Measurements from ENCODE around the gene FMN2.

FMN2 gene

DNA sequence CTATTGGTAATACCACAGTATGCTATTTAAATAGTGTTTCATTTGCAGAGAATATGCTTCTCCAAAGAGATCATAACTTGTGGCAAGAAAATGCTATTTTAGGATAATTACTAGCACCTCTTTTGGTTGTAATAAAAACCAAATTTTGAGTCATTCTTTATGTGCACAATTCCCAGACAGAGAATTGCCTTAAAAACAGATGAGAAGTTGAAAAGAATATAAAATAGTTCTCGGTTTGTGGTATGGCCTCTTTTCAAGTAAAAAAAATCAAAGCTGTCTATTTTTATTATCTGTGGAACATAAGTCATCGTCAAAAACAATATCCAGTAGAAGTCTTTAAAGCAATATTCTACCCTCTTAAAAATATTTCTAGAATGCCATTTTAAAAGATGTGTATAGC, 334.4 kb downstream of the FMN2 start:
- H3K4me3 ChIP-seq (ENCODE audit: low read length): no peak overlapping the region
- H3F3A ChIP-seq (ENCODE audit: control insufficient read depth, insufficient read depth): no peaks in the 10 kb centered on the region
- H3K4me1 ChIP-seq (ENCODE audit: control insufficient read depth, low read length): no peaks in the 10 kb centered on the region
- TF ChIP-seq EZH2phosphoT487 (IDR thresholded peaks at IDR 0.05; ENCODE audit: borderline replicate concordance, low read length): no peak
- TF ChIP-seq, protein P1, sequence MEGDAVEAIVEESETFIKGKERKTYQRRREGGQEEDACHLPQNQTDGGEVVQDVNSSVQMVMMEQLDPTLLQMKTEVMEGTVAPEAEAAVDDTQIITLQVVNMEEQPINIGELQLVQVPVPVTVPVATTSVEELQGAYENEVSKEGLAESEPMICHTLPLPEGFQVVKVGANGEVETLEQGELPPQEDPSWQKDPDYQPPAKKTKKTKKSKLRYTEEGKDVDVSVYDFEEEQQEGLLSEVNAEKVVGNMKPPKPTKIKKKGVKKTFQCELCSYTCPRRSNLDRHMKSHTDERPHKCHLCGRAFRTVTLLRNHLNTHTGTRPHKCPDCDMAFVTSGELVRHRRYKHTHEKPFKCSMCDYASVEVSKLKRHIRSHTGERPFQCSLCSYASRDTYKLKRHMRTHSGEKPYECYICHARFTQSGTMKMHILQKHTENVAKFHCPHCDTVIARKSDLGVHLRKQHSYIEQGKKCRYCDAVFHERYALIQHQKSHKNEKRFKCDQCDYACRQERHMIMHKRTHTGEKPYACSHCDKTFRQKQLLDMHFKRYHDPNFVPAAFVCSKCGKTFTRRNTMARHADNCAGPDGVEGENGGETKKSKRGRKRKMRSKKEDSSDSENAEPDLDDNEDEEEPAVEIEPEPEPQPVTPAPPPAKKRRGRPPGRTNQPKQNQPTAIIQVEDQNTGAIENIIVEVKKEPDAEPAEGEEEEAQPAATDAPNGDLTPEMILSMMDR (IDR thresholded peaks at IDR 0.05; ENCODE audit: low read depth, low read length, poor library complexity, severe bottlenecking): no peak
- no peaks in the 10 kb centered on the region for H3K9me3 ChIP-seq (ENCODE audit: control insufficient read depth, insufficient read depth, low read length)
- no peaks in the 10 kb centered on the region for H3K27me3 ChIP-seq (ENCODE audit: control insufficient read depth, low read length)
- no peaks in the 10 kb centered on the region for H3K9me2 ChIP-seq (replicated peaks; ENCODE audit: control insufficient read depth, low read length)
- H3K79me2 ChIP-seq (ENCODE audit: control insufficient read depth, low read length): no peaks in the 10 kb centered on the region
- H3K27ac ChIP-seq (ENCODE audit: low read depth, low read length): no peak overlapping the region
- no peak overlapping the region for H3K4me2 ChIP-seq (ENCODE audit: low read length)
- no peaks in the 10 kb centered on the region for H3K36me3 ChIP-seq (ENCODE audit: control insufficient read depth, low read length)
- H4K20me1 ChIP-seq (ENCODE audit: control insufficient read depth, insufficient read depth, low read depth, low read length): no peaks in the 10 kb centered on the region

DNA sequence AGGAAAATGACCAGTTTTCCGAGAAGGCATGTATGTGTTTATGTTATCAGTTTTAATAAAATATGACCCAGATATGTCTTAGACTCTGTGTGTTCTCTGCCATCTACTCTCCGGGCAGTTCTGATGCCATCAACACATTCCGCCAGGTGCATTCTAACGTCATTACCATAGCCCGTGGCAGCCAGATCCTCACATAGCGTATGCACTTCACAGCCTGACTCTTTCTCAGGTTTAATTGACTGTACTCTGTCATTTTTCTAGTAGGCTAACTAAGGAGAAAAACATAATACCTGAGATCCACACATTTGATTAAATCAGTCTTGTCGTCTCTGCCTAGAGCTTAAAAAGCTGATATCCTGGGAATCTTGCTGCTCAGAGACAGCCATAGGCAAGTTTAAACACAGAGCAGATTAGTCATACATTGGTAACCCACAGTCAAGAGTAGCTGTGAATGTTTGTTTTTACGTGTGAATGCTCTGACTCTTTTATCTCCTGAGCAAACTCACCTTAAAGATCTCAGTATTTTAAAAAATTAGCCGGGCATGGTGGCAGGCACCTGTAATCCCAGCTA, 344.4 kb downstream of the FMN2 start:
- Histone ChIP-seq H3K36me3 (ENCODE audit: control insufficient read depth, low read length) (no peaks in the 10 kb centered on the region), H3K27ac (ENCODE audit: low read depth, low read length) (no peak overlapping the region), H3K27me3 (ENCODE audit: control insufficient read depth, low read length) (no peaks in the 10 kb centered on the region), H3K9me3 (ENCODE audit: control insufficient read depth, insufficient read depth, low read length) (no peaks in the 10 kb centered on the region), H3K79me2 (ENCODE audit: control insufficient read depth, low read length) (no peaks in the 10 kb centered on the region), H3K9me2 (replicated peaks; ENCODE audit: control insufficient read depth, low read length) (no peaks in the 10 kb centered on the region), H3F3A (ENCODE audit: control insufficient read depth, insufficient read depth) (no peaks in the 10 kb centered on the region), H3K4me2 (ENCODE audit: low read length) (no peak overlapping the region), H3K4me3 (ENCODE audit: low read length) (no peak overlapping the region), H3K4me1 (ENCODE audit: control insufficient read depth, low read length) (no peaks in the 10 kb centered on the region), H4K20me1 (ENCODE audit: control insufficient read depth, insufficient read depth, low read depth, low read length) (no peaks in the 10 kb centered on the region)
- no peak for TF ChIP-seq EZH2phosphoT487 (IDR thresholded peaks at IDR 0.05; ENCODE audit: borderline replicate concordance, low read length)
- TF ChIP-seq, protein P1 (IDR thresholded peaks at IDR 0.05; ENCODE audit: low read depth, low read length, poor library complexity, severe bottlenecking): no peak

DNA sequence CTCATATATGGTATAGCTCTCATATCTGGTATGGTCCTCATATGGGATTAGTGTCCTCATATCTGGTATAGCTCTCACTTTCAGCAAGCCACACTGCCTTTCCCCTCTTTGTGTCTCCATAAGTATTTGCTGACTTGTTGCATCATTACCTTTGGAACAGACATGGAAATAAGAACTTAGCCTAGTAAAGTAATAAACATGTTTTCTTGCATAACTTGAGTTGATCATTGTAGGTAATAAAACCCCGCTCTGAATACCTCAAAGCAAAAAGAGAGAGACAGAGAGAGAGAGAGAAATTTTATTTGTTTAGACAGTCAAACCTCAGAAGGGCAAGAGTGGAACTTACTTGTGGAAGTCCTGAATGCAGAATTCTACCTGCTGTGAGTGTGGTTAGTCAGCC, 350.0 kb downstream of the FMN2 start:
- Histone ChIP-seq H3K9me3 (ENCODE audit: control insufficient read depth, insufficient read depth, low read length) (no peaks in the 10 kb centered on the region), H3K79me2 (ENCODE audit: control insufficient read depth, low read length) (no peaks in the 10 kb centered on the region), H3F3A (ENCODE audit: control insufficient read depth, insufficient read depth) (no peaks in the 10 kb centered on the region), H3K4me2 (ENCODE audit: low read length) (no peak overlapping the region), H3K27ac (ENCODE audit: low read depth, low read length) (no peak overlapping the region), H3K36me3 (ENCODE audit: control insufficient read depth, low read length) (no peaks in the 10 kb centered on the region), H3K9me2 (replicated peaks; ENCODE audit: control insufficient read depth, low read length) (no peaks in the 10 kb centered on the region), H4K20me1 (ENCODE audit: control insufficient read depth, insufficient read depth, low read depth, low read length) (no peaks in the 10 kb centered on the region), H3K27me3 (ENCODE audit: control insufficient read depth, low read length) (no peaks in the 10 kb centered on the region), H3K4me3 (ENCODE audit: low read length) (no peak overlapping the region), H3K4me1 (ENCODE audit: control insufficient read depth, low read length) (no peaks in the 10 kb centered on the region)
- TF ChIP-seq, protein P1 (IDR thresholded peaks at IDR 0.05; ENCODE audit: low read depth, low read length, poor library complexity, severe bottlenecking): no peak
- no peak for TF ChIP-seq EZH2phosphoT487 (IDR thresholded peaks at IDR 0.05; ENCODE audit: borderline replicate concordance, low read length)

Measured in DOHH2 (cell line).